Hematopoietic multipotent progenitor cell treated with erythropoietin and hydrocortisone succinate and interleukin-3 and kit ligand, for 17 days (in vitro differentiated cells): ENCODE measurements around the gene RTN4RL1.

Experiments
- DNase-seq: peaks from one replicate; pipeline ENCODE4 v3.0.0-alpha.2; 2015; ENCODE audit warnings: low spot score

RTN4RL1 gene

DNA sequence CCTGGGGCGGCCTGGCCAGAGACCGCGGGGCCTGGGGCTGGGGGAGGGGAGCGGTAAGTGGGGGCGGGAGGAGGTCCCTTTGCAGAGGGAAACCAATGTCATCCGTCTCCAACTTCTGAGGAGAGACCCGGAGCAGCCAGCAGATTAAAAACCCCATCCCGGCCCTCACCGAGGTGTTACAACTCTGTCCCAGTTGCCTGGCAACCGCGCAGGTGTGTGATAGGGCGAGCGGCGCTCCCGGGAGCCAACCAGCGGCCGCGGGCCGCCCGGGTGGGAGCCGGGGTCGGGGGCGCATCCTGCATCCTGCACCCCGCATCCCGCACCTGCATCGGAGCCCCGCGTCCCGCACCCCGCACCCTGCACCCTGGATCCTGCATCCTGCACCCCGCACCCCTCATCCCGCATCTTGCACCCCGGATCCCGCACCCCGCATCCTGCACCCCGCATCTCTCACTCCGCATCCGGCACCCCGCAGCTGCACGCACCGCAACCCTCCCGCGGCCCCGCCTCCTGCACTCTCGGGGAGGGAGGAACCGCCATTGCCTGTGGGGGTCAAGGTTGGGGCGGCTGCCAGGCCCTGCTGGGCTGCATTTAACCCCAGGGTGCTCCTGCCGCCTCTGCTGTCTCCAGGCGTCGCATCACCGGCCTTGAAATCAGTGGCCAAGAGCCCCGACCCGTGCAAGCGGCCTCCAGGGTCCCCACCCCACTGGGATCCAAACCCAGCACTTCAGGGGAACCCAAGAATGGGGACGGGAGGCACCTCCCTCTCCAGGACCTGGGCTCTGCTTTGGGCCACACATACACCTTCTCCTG is 47.3 kb downstream of the RTN4RL1 start:
- DNase-seq, result no peak

DNA sequence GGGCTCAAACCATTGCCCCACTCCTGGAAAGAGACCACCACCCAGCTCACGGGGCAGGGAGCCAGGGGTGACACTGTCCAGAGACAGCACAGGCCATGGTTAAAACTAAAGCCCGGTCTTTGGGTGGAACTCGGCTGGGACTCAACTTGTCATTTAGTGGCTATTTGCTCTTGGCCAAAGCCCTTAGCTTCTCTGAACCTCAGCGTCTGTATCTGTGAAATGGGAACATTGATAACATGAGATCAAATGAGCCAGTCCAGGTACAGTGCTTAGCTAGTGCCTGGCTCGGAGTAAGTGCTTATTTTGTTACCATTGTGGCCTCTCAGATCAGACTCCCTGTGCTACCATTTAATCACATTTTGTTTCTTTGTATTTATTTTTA is 48.5 kb downstream of the RTN4RL1 start:
- no peak for DNase-seq

DNA sequence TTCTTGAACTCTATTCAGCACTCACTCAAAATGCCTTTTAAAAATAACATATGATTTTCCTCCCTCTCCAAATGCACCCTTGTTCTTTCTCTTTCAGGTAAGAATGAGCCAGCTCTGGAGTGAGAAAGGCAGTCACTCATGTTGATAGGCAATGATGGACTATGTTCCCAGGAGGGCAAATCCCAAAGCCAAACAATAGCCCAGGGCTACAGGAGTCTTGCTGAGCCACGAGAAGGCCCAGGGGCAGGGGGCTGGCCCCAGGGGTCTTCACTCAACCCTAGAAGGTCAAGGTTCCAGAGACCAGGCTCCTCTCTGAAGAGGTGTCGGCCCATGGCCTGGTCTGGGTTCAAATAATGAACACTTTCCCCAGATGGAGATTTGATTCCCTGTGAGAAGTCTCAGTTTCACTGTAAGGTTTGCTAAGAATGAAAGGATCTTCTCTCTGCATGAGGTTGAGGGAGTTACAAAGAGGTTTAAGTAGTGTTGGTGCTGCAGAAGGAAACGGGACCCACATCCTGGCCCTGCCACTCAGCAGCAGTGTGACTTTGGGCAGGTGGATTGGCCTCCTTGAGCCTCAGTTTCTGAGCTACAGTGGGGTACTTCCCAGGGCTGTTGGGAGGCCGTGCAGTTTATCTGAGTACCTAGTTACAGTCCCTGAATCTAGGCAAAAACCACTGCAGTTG is 49.0 kb downstream of the RTN4RL1 start:
- no peak for DNase-seq

DNA sequence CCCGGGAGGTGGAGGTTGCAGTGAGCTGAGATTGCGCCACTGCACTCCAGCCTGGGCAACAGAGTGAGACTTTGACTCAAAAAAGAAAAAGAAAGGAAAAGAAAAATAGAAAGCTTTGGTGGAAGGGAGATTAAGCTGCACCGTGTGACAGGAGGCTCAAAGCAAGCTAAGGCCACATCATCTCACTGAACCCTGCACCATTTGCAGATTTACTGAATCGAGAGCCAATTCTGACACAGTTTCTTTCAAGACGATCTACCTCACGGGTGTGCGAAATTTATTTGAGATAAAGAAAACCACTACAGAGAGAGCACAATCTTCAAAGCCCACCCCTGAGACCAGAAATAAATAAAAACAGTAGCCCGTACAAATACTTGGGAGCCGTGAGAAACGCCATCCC is 49.6 kb downstream of the RTN4RL1 start:
- DNase-seq, result no peak

DNA sequence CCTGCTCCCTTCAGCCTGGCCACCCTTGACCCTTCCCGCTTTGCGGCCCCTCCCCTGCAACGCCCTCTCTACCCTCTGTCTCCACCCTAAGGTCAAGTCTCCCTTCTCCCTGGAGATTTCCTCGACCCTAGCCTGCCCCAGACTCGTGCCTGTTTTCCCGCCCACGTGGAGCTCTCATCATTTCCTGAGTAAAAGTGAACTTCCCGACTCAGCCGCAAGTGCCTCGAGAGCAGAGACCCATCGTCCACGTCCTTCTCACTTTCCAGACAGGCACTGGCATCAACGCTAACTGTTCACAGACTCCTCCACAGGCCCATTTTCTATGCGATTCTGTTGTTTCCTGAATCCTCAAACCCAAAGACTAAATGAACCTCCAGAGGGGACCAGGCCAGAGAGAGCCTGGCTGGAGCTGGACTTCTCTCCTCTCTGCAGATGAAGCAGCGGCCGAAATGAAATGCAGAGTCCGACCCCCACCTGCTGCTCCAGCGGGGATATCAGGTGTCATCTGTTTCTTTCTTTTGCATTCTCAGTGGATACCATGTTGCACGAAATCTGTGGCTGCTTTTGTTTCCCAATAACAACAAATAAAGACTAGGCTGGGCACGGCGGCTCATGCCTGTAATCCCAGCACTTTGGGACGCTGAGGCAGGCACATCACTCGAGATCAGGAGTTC is 52.5 kb downstream of the RTN4RL1 start:
- no peak for DNase-seq

DNA sequence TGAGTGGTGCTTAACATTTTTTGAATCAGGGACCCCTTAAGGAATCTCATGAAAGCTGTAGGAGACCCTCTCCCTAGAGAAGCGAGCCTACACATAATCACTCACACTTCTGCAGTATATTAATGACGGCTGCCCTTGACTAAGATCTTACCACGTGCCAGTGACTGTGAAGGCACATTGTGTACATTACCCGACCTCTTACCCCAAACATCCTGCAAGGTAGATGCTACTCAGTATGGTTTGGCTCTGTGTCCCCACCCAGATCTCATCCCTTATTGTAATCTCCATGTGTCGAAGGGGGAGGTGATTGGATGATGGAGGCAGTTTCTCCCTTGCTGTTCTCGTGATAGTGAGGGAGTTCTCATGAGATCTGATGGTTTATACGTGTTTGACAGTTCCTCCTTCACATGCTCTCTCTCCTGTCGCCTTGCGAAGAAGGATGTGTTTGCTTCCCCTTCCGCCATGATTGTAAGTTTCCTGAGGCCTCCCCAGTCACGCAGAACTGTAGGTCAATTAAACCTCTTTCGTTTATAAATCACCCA is 54.2 kb downstream of the RTN4RL1 start:
- no peak for DNase-seq

DNA sequence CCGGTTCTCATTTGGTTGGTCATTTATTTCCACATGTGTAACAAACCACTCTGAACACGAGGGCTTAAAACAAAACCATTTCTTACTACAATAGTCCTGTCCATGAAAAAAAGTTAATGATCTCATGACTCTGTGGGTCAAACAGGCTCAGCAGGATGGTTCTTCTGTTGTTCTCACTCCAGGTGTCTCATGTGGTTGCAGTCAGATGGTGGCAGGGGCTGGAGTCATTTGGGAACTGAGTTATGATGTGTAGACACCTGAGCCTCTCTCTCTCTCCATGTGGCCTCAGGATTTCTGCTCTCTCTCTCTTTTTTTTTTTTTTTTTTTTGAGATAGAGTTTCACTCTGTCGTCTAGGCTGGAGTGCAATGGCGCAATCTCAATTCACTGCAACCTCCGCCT is 55.4 kb downstream of the RTN4RL1 start:
- no peak for DNase-seq

DNA sequence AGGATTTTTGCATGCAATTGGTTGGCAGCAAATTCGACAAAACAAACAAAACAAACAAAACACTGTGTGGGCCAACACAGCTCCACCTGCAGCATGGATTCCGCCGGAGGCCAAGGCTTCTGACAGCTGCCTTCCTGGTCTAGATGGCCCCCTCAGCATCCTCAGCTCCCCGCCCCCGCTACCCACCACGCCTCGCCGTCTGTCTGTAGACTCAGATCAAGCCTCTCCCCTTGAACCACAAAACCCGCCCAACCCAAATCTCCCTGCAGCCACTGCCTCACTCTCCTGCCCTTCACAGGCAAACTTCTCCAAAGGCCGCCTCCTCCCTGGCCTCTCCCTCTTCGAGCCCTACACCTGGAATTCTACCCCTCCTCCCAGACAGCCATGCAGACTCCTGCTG is 57.9 kb downstream of the RTN4RL1 start:
- no peak for DNase-seq

DNA sequence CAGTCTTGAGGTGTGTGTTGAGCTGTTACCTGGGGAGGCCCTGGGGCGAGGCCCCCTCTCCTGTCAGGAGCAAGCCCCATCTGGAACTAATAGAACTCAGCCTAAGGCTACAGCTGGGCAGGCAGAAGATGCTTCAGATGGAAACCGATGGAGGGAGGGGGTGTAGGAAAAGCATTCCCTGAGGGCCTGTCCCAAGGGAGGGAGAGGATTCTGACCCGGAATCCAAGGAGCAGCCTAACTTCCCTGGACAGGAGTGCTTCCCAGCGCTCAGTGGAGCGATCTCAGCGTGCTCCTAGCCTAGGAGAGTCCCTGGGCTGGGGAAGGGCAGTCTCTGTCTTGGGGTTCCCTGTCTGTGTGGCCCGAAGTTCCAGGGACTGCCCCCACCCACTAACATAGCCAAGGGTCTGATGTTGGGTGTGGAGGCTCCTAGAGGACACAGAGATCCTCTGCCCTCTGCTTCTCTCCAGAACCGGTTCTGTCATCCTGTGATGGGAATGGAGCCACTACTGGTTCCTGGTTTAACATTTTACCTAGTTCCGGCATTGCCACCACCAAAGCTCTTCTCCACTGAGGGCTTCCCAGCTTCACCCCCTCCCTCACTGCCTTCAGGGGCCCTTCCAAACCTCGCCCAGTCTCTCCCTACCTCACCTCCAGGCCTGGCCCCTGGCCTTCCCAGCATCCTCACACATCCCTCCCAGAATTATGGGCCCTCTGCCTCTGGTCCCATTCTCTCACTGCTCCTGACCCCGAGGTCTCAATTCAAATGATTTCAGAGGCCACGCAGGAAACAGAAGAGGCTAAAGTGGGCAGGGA is 58.7 kb downstream of the RTN4RL1 start:
- DNase-seq, result no peak

DNA sequence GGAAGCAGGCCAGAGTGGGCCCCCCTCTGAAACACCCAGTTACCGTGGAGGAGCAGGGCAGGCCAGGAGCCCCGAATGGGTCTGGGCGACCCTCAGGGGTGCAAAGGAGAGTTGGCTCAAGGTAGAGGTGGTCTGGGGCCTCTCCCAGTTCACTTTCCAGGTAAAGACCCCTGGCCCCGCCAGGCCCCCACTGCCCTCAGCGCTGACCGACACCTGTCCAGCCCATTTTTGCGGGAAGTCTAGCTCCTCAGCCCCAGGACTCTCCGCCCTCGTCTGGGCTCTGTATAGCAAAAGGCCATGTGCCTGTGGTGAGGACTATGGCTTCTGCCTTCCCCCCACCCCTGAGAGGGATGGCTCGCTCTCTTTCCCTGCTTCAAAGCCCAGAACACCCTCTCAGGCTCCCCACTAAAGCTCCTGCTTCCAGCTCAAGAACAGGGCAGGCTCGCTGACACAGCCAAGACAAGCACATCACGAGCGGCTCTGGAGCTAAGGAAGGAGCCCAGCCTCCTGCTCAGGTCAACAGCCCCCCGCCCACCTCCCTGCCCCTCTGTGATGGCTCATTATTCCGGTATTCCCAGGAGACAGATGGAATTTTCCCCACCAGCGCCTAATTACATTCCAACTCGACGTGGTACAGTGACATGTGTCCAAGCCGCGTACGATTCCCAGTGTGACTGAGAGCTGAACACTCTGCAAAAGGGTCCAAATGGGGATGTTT is 59.4 kb downstream of the RTN4RL1 start:
- no peak for DNase-seq

DNA sequence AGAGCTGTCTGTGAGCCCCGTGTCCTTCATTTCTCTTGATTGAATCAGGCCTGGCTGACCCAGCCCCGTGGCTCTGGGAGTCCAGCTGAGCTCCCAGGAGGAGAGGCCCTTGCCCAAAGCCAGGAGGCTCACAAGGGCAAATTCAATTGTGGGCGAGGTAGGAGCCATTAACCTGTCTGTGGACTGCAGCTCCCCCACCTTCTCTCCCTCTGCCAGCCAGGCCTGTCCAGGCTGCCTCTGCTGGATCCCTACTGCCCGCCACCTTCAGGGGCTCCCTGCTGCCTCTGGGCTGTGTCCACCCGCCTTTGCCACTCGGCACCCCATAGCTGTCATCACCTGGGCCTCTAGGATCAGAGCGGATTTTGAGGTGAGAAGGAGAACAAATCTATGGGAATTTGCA is 61.9 kb downstream of the RTN4RL1 start:
- no peak for DNase-seq

DNA sequence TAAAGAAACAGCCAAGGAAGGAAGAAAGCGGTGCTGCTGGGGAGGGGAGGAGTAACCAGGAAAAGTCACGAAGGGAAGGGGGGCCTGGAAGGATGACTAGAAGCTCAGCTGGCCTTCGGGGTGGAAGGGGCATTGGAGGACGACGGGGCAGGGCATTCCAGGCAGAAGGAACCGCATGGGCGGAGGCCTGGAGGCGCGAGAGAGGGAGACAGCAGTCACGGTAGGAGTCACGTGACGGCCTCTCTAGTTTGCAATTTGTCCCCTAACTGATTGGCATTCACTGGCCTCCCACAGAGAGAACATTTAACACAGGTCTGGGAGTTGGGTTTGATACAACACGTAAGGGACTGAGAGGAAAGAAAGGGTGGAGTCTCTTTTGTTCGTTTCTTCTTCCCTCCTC is 63.9 kb downstream of the RTN4RL1 start:
- no peak for DNase-seq

DNA sequence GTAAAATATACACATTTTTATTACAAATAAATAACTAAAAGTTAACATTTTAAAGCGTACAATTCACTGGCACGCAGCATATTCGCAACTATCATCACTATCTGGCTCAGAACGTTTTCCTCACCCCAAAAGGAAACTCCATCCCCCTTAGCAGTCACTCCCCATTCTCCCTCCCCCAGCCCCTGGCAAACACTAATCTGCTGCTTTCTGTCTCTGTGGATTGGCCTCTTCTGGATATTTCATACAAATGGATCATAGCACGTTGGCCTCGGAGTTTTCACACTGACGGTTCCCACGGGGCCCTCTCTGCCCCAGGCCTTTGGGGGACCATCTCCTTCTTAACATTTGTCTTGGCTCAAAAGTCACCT is 64.6 kb downstream of the RTN4RL1 start:
- no peak for DNase-seq

DNA sequence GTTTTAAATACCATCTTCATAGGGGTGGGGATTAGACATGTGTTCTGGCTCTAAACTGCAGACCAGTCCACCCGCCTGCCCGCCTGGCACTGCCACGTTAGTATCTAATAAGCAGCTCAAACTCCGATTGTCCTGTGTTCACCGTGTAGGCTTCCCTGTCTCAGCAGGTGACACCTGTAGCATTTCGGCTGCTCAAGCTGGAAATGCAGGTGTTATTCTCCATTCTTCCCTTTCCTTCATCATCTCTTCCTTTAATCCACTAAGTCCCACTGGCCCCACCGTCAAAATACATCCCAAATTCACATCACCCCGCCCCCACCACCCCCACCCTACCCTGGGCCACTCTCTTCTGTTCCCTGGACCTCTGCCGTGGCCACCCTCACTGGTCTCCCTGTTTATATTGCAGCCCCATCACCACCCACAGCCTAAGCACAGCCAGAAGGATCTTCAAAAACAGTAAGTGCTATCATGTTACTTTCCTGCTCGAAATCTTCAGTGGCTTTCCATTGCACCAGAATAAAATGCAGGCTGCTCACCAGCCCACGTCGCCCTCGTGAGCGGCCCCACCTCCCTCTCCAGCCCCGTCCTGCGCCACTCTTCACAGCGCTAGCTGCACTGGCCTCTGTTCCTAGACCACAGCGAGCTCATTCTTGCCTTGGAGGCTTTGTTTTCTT is 65.1 kb downstream of the RTN4RL1 start:
- no peak for DNase-seq

DNA sequence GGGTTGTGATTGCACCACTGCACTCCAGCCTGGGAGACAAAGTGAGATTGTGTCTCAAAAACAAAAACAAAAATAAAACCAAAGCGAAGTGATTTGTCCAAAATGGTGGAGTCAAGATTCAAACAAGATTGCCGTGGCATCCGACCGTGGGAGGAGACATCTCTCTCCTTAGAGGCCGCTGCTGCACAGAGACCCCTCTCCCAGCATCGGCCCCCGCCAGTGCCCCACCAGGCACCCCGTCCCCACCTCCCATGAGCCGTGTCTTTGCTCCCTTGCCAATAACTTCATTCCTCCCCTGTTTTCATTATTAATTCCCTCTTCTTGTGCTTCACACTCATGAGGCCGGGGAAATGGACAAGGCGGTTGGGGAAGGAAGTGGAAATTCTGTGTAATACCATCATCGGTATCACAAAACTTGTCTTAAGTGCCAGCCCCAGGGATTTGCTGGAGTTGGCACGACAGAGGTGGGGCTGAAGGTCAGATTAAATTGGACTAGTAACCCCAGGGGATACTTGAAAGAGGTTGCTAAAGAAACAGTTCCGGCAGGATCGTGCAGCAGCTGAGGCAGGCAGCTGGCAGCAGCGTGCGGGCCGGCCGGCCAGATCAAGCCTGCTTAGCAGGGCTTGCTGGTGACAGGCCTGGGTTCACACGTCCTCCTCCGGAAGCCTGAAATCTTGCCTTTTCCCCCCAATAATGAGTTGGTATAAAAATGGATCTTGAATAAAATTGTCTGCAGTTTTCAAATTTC is 66.8 kb downstream of the RTN4RL1 start:
- DNase-seq, result no peak

DNA sequence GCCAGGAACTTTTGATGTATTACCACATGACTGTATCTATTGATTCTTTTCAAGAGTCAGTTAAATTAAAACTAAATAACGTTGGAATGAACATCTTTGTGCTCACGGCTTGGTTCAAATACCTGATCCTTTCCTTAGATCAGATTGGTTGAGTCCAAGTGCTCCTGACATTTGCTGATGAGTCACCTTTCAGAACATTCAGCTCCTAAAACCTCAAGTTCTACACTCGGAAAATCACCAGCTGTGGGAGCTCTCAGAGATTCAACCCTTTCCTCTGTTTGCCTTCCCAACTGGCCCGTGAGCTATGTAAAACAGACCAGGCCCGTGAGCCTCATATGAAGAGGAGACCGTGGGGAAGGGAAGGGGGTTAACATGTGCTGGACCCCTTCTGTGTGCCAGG is 68.1 kb downstream of the RTN4RL1 start:
- DNase-seq, result no peak

DNA sequence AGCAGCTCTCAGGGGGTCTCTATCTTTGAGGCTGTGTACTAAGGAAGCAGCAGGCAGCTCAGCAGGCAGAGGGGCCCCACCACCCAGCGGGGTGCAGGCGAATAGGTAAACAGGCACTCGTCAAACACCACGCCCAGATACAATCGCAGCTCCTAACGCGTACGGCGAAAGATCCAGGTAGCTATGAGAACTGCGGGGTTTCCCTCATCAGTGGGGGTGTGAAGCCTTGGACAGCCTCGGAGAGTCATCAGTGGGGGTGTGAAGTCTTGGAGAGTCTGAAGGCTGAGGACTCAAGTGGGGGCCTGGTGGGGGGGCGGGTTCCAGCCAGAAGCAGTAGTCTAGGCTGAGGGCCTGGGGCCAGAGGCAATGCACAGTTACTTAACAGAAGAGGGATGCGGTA is 69.0 kb downstream of the RTN4RL1 start:
- DNase-seq, result no peak

DNA sequence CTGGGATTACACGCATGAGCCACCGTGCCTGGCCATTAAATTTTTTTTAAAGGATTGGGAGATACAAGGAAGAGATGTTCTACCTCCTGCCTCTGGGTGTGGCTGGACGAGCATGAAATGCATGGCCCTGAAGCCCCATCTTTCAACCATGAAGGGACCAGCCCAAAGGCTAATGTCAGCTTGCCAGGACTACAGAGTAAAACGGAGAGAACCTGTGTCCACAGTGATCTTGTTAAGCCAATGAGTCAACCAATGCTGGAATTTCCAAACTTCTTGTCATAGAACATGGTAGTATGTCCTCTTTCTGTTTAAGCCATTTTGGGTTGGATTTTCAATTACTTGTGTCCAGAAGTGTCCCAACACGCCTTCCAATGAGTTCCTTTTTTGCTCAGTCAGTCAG is 71.3 kb downstream of the RTN4RL1 start:
- DNase-seq, result no peak

DNA sequence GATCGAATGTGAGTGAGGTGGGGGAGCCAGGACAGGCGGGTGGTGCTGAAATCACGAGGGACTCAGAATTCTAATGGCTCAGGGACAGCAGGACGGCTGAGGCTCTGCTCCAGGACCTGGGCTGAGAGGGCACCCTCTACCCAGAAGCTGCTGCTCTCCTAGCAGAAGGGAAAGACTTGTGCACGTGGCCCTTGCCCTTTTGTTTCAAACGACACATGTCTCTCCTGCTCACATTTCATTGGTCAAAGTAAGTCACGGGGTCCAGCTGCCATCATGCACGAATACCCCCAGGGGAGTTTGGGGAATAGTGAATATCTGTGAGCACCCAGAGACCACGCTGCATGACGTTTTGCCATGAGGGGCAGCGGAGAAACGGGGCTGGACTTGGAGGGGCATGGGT is 73.2 kb downstream of the RTN4RL1 start:
- no peak for DNase-seq

DNA sequence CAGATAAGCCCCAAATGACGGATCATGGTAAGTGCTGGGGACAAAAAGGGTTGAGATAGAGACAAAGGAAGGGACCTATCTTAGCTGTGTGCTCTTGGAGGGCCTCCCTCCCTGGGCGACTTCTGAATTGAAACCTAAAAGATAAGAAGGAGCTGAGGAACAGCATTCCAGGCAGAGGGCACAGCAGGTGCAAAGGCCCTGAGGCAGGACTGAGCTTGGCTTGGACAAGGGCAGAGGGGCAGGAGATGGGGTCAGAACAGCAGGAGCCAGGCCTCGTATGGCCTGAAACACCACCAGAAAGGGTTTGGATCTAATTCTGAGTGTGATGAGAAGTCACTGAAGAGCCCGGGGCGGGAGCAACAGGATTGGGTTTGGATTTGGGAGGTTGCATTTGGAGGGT is 75.4 kb downstream of the RTN4RL1 start:
- no peak for DNase-seq
